Measurements from ENCODE around the gene SAE1.
"Not testable (repeated sequence)": the region's sequence is repeated elsewhere in the genome, so short reads cannot be mapped to it uniquely, and the experiment has no call there.

Gene SAE1

DNA sequence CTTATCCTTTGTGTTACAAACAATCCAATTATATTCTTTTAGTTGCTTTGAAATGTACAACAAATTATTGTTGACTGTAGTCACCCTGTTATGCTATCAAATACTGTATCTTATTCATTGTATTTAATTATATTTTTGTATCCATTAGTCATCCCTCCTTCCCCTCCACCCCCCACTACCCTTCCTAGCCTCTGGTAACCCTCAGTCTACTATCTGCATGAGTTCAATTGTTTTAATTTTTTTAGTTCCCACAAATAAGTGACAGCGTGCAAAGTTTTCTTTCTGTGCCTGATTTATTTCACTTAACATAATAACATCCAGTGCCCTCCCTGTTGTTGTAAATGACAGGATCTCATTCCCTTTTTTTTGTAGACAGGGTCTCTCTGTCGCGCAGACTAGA, 4.5 kb downstream of the SAE1 start:
- no peak for DNase-seq
- no peak overlapping the region for H3K4me3 ChIP-seq (ENCODE audit: low read depth, low read length)
- peaks cover 2% of the 10 kb centered on the region for H3K9me3 ChIP-seq (ENCODE audit: severe bottlenecking)
- no peaks in the 10 kb centered on the region for H3K27me3 ChIP-seq (ENCODE audit: insufficient read depth, low read depth, severe bottlenecking)
- no peak overlapping the region for H3K27ac ChIP-seq
- H3K36me3 ChIP-seq: peaks cover 75% of the 10 kb centered on the region
- TF ChIP-seq, protein P1, sequence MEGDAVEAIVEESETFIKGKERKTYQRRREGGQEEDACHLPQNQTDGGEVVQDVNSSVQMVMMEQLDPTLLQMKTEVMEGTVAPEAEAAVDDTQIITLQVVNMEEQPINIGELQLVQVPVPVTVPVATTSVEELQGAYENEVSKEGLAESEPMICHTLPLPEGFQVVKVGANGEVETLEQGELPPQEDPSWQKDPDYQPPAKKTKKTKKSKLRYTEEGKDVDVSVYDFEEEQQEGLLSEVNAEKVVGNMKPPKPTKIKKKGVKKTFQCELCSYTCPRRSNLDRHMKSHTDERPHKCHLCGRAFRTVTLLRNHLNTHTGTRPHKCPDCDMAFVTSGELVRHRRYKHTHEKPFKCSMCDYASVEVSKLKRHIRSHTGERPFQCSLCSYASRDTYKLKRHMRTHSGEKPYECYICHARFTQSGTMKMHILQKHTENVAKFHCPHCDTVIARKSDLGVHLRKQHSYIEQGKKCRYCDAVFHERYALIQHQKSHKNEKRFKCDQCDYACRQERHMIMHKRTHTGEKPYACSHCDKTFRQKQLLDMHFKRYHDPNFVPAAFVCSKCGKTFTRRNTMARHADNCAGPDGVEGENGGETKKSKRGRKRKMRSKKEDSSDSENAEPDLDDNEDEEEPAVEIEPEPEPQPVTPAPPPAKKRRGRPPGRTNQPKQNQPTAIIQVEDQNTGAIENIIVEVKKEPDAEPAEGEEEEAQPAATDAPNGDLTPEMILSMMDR (IDR thresholded peaks at IDR 0.05; ENCODE audit: low read depth, low read length): no peak

DNA sequence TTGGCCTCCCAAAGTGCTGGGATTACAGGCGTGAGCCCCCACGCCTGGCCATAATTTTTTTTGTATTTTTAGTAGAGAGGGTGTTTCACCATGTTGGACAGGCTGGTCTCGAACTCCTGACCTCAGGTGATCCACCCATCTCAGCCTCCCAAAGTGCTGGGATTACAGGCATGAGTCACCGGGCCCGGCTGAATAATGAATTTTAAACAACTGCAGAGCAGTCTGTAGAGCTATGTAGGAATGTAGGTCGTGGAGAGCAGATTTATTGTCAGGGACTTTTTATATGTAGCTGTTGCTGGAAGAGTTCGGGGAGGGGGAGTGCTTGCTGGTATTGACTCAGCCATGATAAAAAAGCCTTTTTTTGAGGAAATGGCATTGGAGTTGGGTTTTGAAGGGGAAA, 10.6 kb downstream of the SAE1 start:
- peaks cover 88% of the 10 kb centered on the region for H3K36me3 ChIP-seq
- not testable (repeated sequence) for H3K27me3 ChIP-seq (ENCODE audit: insufficient read depth, low read depth, severe bottlenecking); H3K4me3 ChIP-seq (ENCODE audit: low read depth, low read length); DNase-seq; H3K9me3 ChIP-seq (ENCODE audit: severe bottlenecking); H3K27ac ChIP-seq

DNA sequence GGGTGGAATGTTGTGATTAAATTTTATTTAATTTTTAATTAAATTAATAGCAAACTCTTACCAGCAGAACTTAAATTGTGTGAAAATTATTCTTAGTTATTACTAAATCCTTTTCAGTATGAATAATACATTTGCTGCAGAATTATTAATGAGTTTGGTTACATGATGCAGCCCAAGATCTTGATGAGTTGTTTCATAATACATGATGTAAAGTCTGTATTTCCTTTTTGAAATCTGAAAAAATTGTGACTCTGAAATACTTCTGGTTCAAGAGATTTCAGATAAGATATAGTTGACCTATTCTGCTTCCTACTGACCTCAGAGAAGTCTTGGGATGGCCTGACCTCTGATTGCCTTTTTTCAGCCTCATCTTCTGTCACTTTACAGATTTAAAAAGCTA, 11.1 kb downstream of the SAE1 start:
- no peak for DNase-seq
- Histone ChIP-seq H3K27ac (no peak overlapping the region), H3K27me3 (ENCODE audit: insufficient read depth, low read depth, severe bottlenecking) (no peaks in the 10 kb centered on the region), H3K9me3 (ENCODE audit: severe bottlenecking) (no peaks in the 10 kb centered on the region), H3K4me3 (ENCODE audit: low read depth, low read length) (no peak overlapping the region), H3K36me3 (peaks cover 90% of the 10 kb centered on the region)
- TF ChIP-seq, protein P1 (IDR thresholded peaks at IDR 0.05; ENCODE audit: low read depth, low read length): no peak

DNA sequence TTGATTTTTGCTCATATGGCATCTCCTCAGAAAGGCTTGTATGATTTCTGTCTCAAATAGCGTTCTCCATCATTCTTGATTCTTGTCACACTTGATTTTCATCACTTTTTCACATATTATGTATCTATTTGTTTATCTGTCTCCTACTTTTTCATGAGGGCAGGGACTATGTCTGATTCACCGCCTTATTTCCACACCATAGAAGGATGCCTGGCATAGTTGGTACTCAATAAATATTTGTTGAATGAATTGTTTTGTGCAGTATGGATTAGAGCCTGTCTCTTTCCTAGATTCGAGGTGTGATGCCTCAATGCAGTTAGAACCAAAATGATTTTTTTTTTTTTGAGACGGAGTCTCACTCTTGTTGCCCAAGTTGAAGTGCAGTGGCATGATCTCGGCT, 12.1 kb downstream of the SAE1 start:
- Histone ChIP-seq H3K9me3 (ENCODE audit: severe bottlenecking) (no peaks in the 10 kb centered on the region), H3K36me3 (peaks cover 88% of the 10 kb centered on the region), H3K4me3 (ENCODE audit: low read depth, low read length) (no peak overlapping the region), H3K27ac (no peak overlapping the region), H3K27me3 (ENCODE audit: insufficient read depth, low read depth, severe bottlenecking) (no peaks in the 10 kb centered on the region)
- TF ChIP-seq, protein P1 (IDR thresholded peaks at IDR 0.05; ENCODE audit: low read depth, low read length): no peak
- no peak for DNase-seq

DNA sequence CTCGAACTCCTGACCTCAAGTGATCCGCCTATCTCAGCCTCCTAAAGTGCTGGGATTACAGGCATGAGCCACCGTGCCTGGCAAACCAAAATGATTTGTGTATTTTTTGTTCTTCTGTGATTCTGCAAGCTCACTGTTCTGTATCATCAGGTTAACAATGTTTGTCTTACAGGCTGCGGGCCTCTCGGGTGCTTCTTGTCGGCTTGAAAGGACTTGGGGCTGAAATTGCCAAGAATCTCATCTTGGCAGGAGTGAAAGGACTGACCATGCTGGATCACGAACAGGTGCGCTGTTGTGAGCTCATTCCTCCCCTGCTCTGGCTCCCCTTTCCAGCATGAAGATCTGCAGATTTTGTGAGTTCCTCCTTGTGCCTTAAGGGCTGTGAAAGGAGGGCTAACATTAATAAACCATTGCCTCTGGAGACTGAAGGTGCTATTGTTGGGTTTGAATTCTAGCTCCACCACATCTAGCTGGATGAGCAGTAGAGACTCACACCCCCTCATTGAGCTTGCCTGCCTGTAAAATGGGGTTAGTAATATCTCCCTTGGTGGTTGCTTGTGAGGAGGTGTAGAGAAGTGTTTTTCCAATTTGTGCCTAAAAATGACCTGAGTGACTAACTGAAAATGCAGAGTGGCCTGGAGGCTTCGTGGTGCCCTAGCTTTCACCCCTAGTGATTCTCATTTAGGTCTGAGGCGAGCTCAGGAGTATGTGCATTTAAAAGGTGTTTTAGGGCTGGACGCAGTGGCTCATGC, 12.9 kb downstream of the SAE1 start:
- no peaks in the 10 kb centered on the region for H3K27me3 ChIP-seq (ENCODE audit: insufficient read depth, low read depth, severe bottlenecking)
- no peak overlapping the region for H3K27ac ChIP-seq
- peaks cover 88% of the 10 kb centered on the region for H3K36me3 ChIP-seq
- TF ChIP-seq, protein P1 (IDR thresholded peaks at IDR 0.05; ENCODE audit: low read depth, low read length): no peak
- no peak for DNase-seq
- H3K4me3 ChIP-seq (ENCODE audit: low read depth, low read length): no peak overlapping the region
- H3K9me3 ChIP-seq (ENCODE audit: severe bottlenecking): no peaks in the 10 kb centered on the region

DNA sequence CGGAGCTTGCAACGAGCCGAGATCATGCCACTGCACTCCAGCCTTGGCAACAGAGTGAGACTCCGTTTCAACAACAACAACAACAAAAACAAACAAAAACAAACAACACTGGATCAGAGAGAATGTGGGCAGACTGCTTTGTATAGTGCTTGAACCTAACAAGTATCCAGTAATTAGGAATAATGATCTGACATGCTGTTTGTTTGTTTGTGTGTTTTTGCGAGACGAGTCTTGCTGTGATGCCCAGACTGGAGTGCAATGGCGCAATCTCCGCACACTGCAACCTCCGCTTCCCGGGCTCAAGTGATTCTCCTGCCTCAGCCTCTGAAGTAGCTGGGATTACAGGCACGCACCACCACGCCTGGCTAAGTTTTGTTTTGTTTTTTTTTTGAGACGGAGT, 14.0 kb downstream of the SAE1 start:
- H3K27ac ChIP-seq: no peak overlapping the region

More for the DNA sequence above, 14.0 kb downstream of the SAE1 start:
- Histone ChIP-seq H3K9me3 (ENCODE audit: severe bottlenecking) (no peaks in the 10 kb centered on the region), H3K36me3 (peaks cover 92% of the 10 kb centered on the region), H3K4me3 (ENCODE audit: low read depth, low read length) (no peak overlapping the region), H3K27me3 (ENCODE audit: insufficient read depth, low read depth, severe bottlenecking) (no peaks in the 10 kb centered on the region)
- no peak for DNase-seq
- TF ChIP-seq, protein P1 (IDR thresholded peaks at IDR 0.05; ENCODE audit: low read depth, low read length): no peak

All from WERI-Rb-1 (cell line).